Keratinocyte (primary cell): ENCODE results near the gene MCTS1. TPM values are rescaled to one million over a fixed set of nuclear protein-coding genes. Genes with fewer than 3 reads are reported as not detected.

Source experiments
- DNase-seq: peaks from one replicate; pipeline ENCODE4 v3.0.0-alpha.2; 2011; ENCODE audit warnings: low read depth, missing footprints, low spot score
- FAIRE-seq: peaks from 2 replicates; lab custom pipeline; 2011; peaks lifted over from hg19 to GRCh38; lab: Jason Lieb, UNC
- H2AFZ ChIP-seq: 2 replicates; pipeline ENCODE4 v1.6.0; 2012; ENCODE audit warnings: low read length, control low read depth, inconsistent platforms; ENCODE audit not compliant: control insufficient read depth
- H3K27ac ChIP-seq: 2 replicates; pipeline ENCODE4 v1.5.1; 2011; ENCODE audit warnings: low read length; ENCODE audit not compliant: control insufficient read depth, insufficient read depth
- H3K27me3 ChIP-seq: 3 replicates; pipeline ENCODE4 v1.6.0; 2011; ENCODE audit warnings: low read length; ENCODE audit not compliant: control insufficient read depth, insufficient read depth; ENCODE audit errors: extremely low read depth
- H3K36me3 ChIP-seq, 2 experiments: 2 replicates in 1 of 2; 3 replicates in 1 of 2; pipeline ENCODE4 v1.5.1; 2011; ENCODE audit warnings: low read length in 2 of 2, mild to moderate bottlenecking in 1 of 2; ENCODE audit not compliant: control insufficient read depth in 2 of 2, insufficient read depth in 2 of 2; ENCODE audit errors: extremely low read depth in 1 of 2
- H3K4me1 ChIP-seq: 3 replicates; pipeline ENCODE4 v1.5.1; 2011; ENCODE audit warnings: low read length; ENCODE audit not compliant: control insufficient read depth, insufficient read depth; ENCODE audit errors: extremely low read depth
- H3K4me2 ChIP-seq: 3 replicates; pipeline ENCODE4 v1.6.0; 2011; ENCODE audit warnings: low read depth, low read length; ENCODE audit not compliant: control insufficient read depth, insufficient read depth; ENCODE audit errors: extremely low read depth
- H3K4me3 ChIP-seq, 3 experiments: fragments of 200-600 bp in 1 of 3; sonication (generic) in 1 of 3; 2 replicates in 2 of 3; 3 replicates in 1 of 3; pipeline ENCODE4 v1.5.1; 2011 to 2016; ENCODE audit warnings: low read length in 3 of 3, mild to moderate bottlenecking in 3 of 3, control low read depth in 2 of 3, inconsistent platforms in 1 of 3, low read depth in 1 of 3, mixed read lengths in 1 of 3, mixed run types in 1 of 3, moderate library complexity in 1 of 3; ENCODE audit not compliant: control insufficient read depth in 2 of 3, insufficient read depth in 2 of 3; ENCODE audit errors: extremely low read depth in 1 of 3
- H3K79me2 ChIP-seq: 2 replicates; pipeline ENCODE4 v1.6.0; 2012; ENCODE audit warnings: low read length; ENCODE audit not compliant: control insufficient read depth, insufficient read depth
- H3K9ac ChIP-seq: 3 replicates; pipeline ENCODE4 v1.6.0; 2011; ENCODE audit warnings: low read length; ENCODE audit not compliant: control insufficient read depth, insufficient read depth; ENCODE audit errors: extremely low read depth
- H3K9me1 ChIP-seq: 3 replicates; pipeline ENCODE4 v1.6.0; 2011; ENCODE audit warnings: low read length; ENCODE audit not compliant: control insufficient read depth, insufficient read depth; ENCODE audit errors: extremely low read depth
- H3K9me3 ChIP-seq: 2 replicates; pipeline ENCODE4 v1.5.1; 2012; ENCODE audit warnings: low read depth, low read length; ENCODE audit not compliant: control insufficient read depth
- H4K20me1 ChIP-seq: 3 replicates; pipeline ENCODE4 v1.6.0; 2011; ENCODE audit warnings: low read length; ENCODE audit not compliant: control insufficient read depth, insufficient read depth; ENCODE audit errors: extremely low read depth
- CTCF ChIP-seq, 3 experiments: IDR thresholded peaks in 1 of 3; conservative IDR thresholded peaks in 1 of 3; optimal IDR thresholded peaks in 1 of 3; 2 replicates in 2 of 3; 3 replicates in 1 of 3; pipeline versions ENCODE3 to v1.5.1; 2011; ENCODE audit warnings: low read length in 3 of 3, mild to moderate bottlenecking in 3 of 3, moderate library complexity in 2 of 3, control low read depth in 1 of 3, inconsistent platforms in 1 of 3; ENCODE audit not compliant: insufficient read depth in 2 of 3; ENCODE audit errors: extremely low read depth in 1 of 3
- EZH2 ChIP-seq: IDR thresholded peaks from one replicate; pipeline ENCODE4 v1.6.1; 2012; ENCODE audit warnings: inconsistent platforms, mild to moderate bottlenecking, low read length, moderate library complexity
- dilution Hi-C: fragments of 300-500 bp; cut with MboI; formaldehyde crosslinking; loops from one replicate; pipeline ENCODE4 v1.7.0; 2020; ENCODE audit warnings: low sequenced_read_pairs; ENCODE audit not compliant: extremely low pct_ligation_motif_present
- polyA plus RNA-seq, 5 experiments: library from polyadenylated mRNA; depleted of rRNA in 3 of 5; stranded (reverse) in 3 of 5; stranded (forward) in 1 of 5; unstranded in 1 of 5; fragments of >200 nt; gene quantifications; 1 replicate in 1 of 5; 2 replicates in 3 of 5; 3 replicates in 1 of 5; pipeline versions ENCODE4 v1.2.1 to v1.2.3, GENCODE V29; 2011 to 2012; ENCODE audit warnings: missing spikeins in 2 of 5, low read depth in 1 of 5, low replicate concordance in 1 of 5

Gene MCTS1
- polyA plus RNA-seq, 1 donor (not counting 4 experiments of a cell fraction or from before 2014, with no cell fraction given), result 97.7 TPM

- no peak overlapping the region for H3K4me3 ChIP-seq
- no peaks in the 10 kb centered on the region for H3K27me3 ChIP-seq
- no peaks in the 10 kb centered on the region for H3K9me3 ChIP-seq
- H3K9ac ChIP-seq, result no peak overlapping the region
- H4K20me1 ChIP-seq, result no peaks in the 10 kb centered on the region
- dilution Hi-C loops, result no loop called here
- FAIRE-seq (no peak), DNase-seq (no peak)
- TF ChIP-seq CTCF (optimal IDR thresholded peaks at IDR 0.05 in 1 of 3, IDR thresholded peaks at IDR 0.05 in 1 of 3, conservative IDR thresholded peaks at IDR 0.05 in 1 of 3; ENCODE audit: extremely low read depth in 1 of 3, insufficient read depth in 2 of 3, low read length in 3 of 3) (no peak), EZH2 (no peak)
- H2AFZ ChIP-seq, result no peak overlapping the region
- no peaks in the 10 kb centered on the region for H3K9me1 ChIP-seq
- H3K27ac ChIP-seq, result no peak overlapping the region
- no peak overlapping the region for H3K4me2 ChIP-seq
- H3K36me3 ChIP-seq, result no peaks in the 10 kb centered on the region
- H3K79me2 ChIP-seq, result no peaks in the 10 kb centered on the region
- peaks cover 7% of the 10 kb centered on the region for H3K4me1 ChIP-seq
These were observed 37.1 kb upstream of the MCTS1 start for GRCh38 chrX:120566817-120567216.

GRCh38 chrX:120568035-120568434 is 35.9 kb upstream of the MCTS1 start:
- TF ChIP-seq CTCF (optimal IDR thresholded peaks at IDR 0.05 in 1 of 3, IDR thresholded peaks at IDR 0.05 in 1 of 3, conservative IDR thresholded peaks at IDR 0.05 in 1 of 3; ENCODE audit: extremely low read depth in 1 of 3, insufficient read depth in 2 of 3, low read length in 3 of 3) (no peak), EZH2 (no peak)
- H3K27ac ChIP-seq, result no peak overlapping the region
- no peaks in the 10 kb centered on the region for H3K9me1 ChIP-seq
- H3K27me3 ChIP-seq, result no peaks in the 10 kb centered on the region
- peak; percentile 59 for FAIRE-seq
- DNase-seq, result no peak
- H3K79me2 ChIP-seq, result no peaks in the 10 kb centered on the region
- no peak overlapping the region for H3K4me3 ChIP-seq
- no peaks in the 10 kb centered on the region for H3K36me3 ChIP-seq
- no peaks in the 10 kb centered on the region for H4K20me1 ChIP-seq
- H2AFZ ChIP-seq, result peak overlapping the region; percentile 49
- H3K4me2 ChIP-seq, result no peak overlapping the region
- no peaks in the 10 kb centered on the region for H3K9me3 ChIP-seq
- H3K4me1 ChIP-seq, result peaks cover 3% of the 10 kb centered on the region
- dilution Hi-C loops, result no loop called here
- H3K9ac ChIP-seq, result no peak overlapping the region
